ENCODE data around the gene TSPYL1. TPM values are rescaled to one million over a fixed set of nuclear protein-coding genes. Genes with fewer than 3 reads are reported as not detected.
A peak's percentile ranks its signal among the peaks of the same experiment; 100 is the strongest.
"Not testable (repeated sequence)": the region's sequence is repeated elsewhere in the genome, so short reads cannot be mapped to it uniquely, and the experiment has no call there.

The TSPYL1 gene
- total RNA-seq, 1 experiment from 2014 or later: 68.6 TPM

GRCh38 chr6:116321933-116322332, 42.2 kb upstream of the TSPYL1 start:
- H3K36me3 Mint-ChIP-seq; ATAC-seq; H3K27me3 Mint-ChIP-seq (ENCODE audit: low read depth); H3K9me3 Mint-ChIP-seq; H3K4me3 Mint-ChIP-seq; DNase-seq (ENCODE audit: low spot score); POLR2A ChIA-PET: not testable (repeated sequence)
- CTCF ChIA-PET: interaction anchor here (5.0 kb wide), 1 partner anchor 34 kb away, joined by 24 read pairs; no protein-coding TSS in a partner anchor
- Mint-ChIP-seq H3K27ac (peak overlapping the region; percentile 43; the same call in 1 of the 2 replicates), H3K4me1 (peaks cover 52% of the 10 kb centered on the region)

- H3K27me3 Mint-ChIP-seq (ENCODE audit: low read depth): no peaks in the 10 kb centered on the region
- H3K4me3 Mint-ChIP-seq: no peak overlapping the region
- POLR2A ChIA-PET: no interaction called here
- DNase-seq (ENCODE audit: low spot score) (no peak), ATAC-seq (no peak; the same call in 1 of the 2 replicates)
- peaks cover 4% of the 10 kb centered on the region for H3K4me1 Mint-ChIP-seq
- TF ChIP-seq CTCF (IDR thresholded peaks at IDR 0.05): no peak
- no peak for TF ChIP-seq CBFB (CRISPR knock-in tag; IDR thresholded peaks at IDR 0.05; ENCODE audit: low read depth)
- H3K9me3 Mint-ChIP-seq: no peaks in the 10 kb centered on the region
- no peaks in the 10 kb centered on the region for H3K36me3 Mint-ChIP-seq
- H3K27ac Mint-ChIP-seq: no peak overlapping the region
- CTCF ChIA-PET: interaction anchor here (1.3 to 1.8 kb wide), 2 partner anchors 8 to 29 kb away, joined by 3 to 14 read pairs; no protein-coding TSS in a partner anchor
These were observed 37.2 kb upstream of the TSPYL1 start for GRCh38 chr6:116316772-116317467.

- ATAC-seq (0 out of 2 replicates have a peak, but pooled peaks have one; percentile 28), DNase-seq (ENCODE audit: low spot score) (no peak)
- peaks cover 14% of the 10 kb centered on the region for H3K9me3 Mint-ChIP-seq
- TF ChIP-seq ATF2 (CRISPR knock-in tag; IDR thresholded peaks at IDR 0.05; ENCODE audit: borderline replicate concordance, low read depth): no peak
- no peak for TF ChIP-seq USF2 (CRISPR knock-in tag; IDR thresholded peaks at IDR 0.05)
- no peak for TF ChIP-seq ATF3 (CRISPR knock-in tag; conservative IDR thresholded peaks at IDR 0.05)
- no peak for TF ChIP-seq ZNF396 (CRISPR knock-in tag; IDR thresholded peaks at IDR 0.05; ENCODE audit: borderline replicate concordance)
- no peak for TF ChIP-seq E2F1 (CRISPR knock-in tag; IDR thresholded peaks at IDR 0.05)
- no peak for TF ChIP-seq ZNF512 (CRISPR knock-in tag; IDR thresholded peaks at IDR 0.05; ENCODE audit: borderline replicate concordance)
- no peak for TF ChIP-seq NR2C2 (CRISPR knock-in tag; IDR thresholded peaks at IDR 0.05)
- no peak for TF ChIP-seq ARID4B (CRISPR knock-in tag; IDR thresholded peaks at IDR 0.05; ENCODE audit: borderline replicate concordance)
- no peak for TF ChIP-seq ZBTB21 (CRISPR knock-in tag; IDR thresholded peaks at IDR 0.05; ENCODE audit: borderline replicate concordance)
- 0 out of 2 replicates have a peak, but pooled peaks cover 4% of the 10 kb centered on the region for H3K4me1 Mint-ChIP-seq
- H3K36me3 Mint-ChIP-seq: peaks cover 3% of the 10 kb centered on the region; the same call in 1 of the 2 replicates
- ChIA-PET CTCF (no interaction called here), POLR2A (no interaction called here)
- H3K27me3 Mint-ChIP-seq (ENCODE audit: low read depth): no peaks in the 10 kb centered on the region
- no peak overlapping the region for H3K4me3 Mint-ChIP-seq
- H3K27ac Mint-ChIP-seq: no peak overlapping the region
These were observed 35.1 kb upstream of the TSPYL1 start for GRCh38 chr6:116314878-116315277.
